Karpas-422 (cell line): ENCODE data around the gene SPATA31E1. TPM values are rescaled to one million over a fixed set of nuclear protein-coding genes. Genes with fewer than 3 reads are reported as not detected.

Source experiments
- DNase-seq: peaks from one replicate; pipeline ENCODE4 v3.0.0-alpha.2; 2015
- H2AFZ ChIP-seq: fragments of 200-600 bp; sonication (generic); 2 replicates; pipeline ENCODE4 v1.6.1; 2014; ENCODE audit warnings: antibody characterized with exemption, low read length, mixed read lengths
- H3K27ac ChIP-seq: fragments of 200-600 bp; sonication (generic); 2 replicates; pipeline ENCODE4 v1.5.1; 2014; ENCODE audit warnings: mild to moderate bottlenecking, low read length, moderate library complexity
- H3K27me3 ChIP-seq: fragments of 200-600 bp; sonication (generic); 2 replicates; pipeline ENCODE4 v1.6.1; 2014; ENCODE audit warnings: low read length, mixed read lengths
- H3K36me3 ChIP-seq: fragments of 200-600 bp; sonication (generic); 2 replicates; pipeline ENCODE4 v1.6.1; 2014; ENCODE audit warnings: low read length, mixed read lengths; ENCODE audit not compliant: insufficient read depth
- H3K4me1 ChIP-seq: fragments of 200-600 bp; sonication (generic); 2 replicates; pipeline ENCODE4 v1.6.1; 2014; ENCODE audit warnings: mild to moderate bottlenecking, low read length, mixed read lengths
- H3K4me2 ChIP-seq: fragments of 200-600 bp; sonication (generic); 2 replicates; pipeline ENCODE4 v1.6.1; 2014; ENCODE audit warnings: low read length, low read depth, mild to moderate bottlenecking; ENCODE audit not compliant: poor library complexity, severe bottlenecking
- H3K4me3 ChIP-seq: fragments of 200-600 bp; sonication (generic); 2 replicates; pipeline ENCODE4 v1.5.1; 2014; ENCODE audit warnings: mild to moderate bottlenecking, antibody characterized with exemption, low read length, mixed read lengths
- H3K79me2 ChIP-seq: fragments of 200-600 bp; sonication (generic); 2 replicates; pipeline ENCODE4 v1.6.1; 2014; ENCODE audit warnings: mild to moderate bottlenecking, low read length, mixed read lengths
- H3K9ac ChIP-seq: fragments of 200-600 bp; sonication (generic); 2 replicates; pipeline ENCODE4 v1.6.0; 2014; ENCODE audit warnings: low read length
- H3K9me2 ChIP-seq: fragments of 200-600 bp; sonication (generic), shearing (Covaris generic); replicated peaks from 2 replicates; pipeline ENCODE4 v1.6.0; 2014; ENCODE audit warnings: mild to moderate bottlenecking, low read length, moderate library complexity; ENCODE audit not compliant: insufficient read depth
- H3K9me3 ChIP-seq: fragments of 300-700, 200-600 bp; sonication (generic); 2 replicates; pipeline ENCODE4 v1.6.1; 2014; ENCODE audit warnings: low read length, mixed read lengths
- H4K20me1 ChIP-seq: fragments of 200-600 bp; sonication (generic); 2 replicates; pipeline ENCODE4 v1.6.1; 2014; ENCODE audit warnings: mild to moderate bottlenecking, antibody characterized with exemption, low read length, low read depth; ENCODE audit not compliant: insufficient read depth
- total RNA-seq: library from RNA; depleted of rRNA; stranded (reverse); fragments of >200 nt; shearing (Covaris generic); gene quantifications from 2 replicates; pipeline ENCODE4 v1.2.3, GENCODE V29; 2014; ENCODE audit warnings: low replicate concordance

The SPATA31E1 gene
- total RNA-seq, 1 experiment from 2014 or later: not detected

- Histone ChIP-seq H3K4me3 (no peak overlapping the region), H3K9ac (no peak overlapping the region), H3K4me1 (no peaks in the 10 kb centered on the region), H3K9me3 (no peaks in the 10 kb centered on the region), H3K36me3 (no peaks in the 10 kb centered on the region), H4K20me1 (no peaks in the 10 kb centered on the region), H3K9me2 (no peaks in the 10 kb centered on the region), H3K27me3 (no peaks in the 10 kb centered on the region), H3K79me2 (no peaks in the 10 kb centered on the region), H2AFZ (no peak overlapping the region), H3K27ac (no peak overlapping the region), H3K4me2 (no peak overlapping the region)
- peak; percentile 5 for DNase-seq
Observed at GRCh38 chr9:87857948-87858335, 24.7 kb upstream of the SPATA31E1 start.

DNA sequence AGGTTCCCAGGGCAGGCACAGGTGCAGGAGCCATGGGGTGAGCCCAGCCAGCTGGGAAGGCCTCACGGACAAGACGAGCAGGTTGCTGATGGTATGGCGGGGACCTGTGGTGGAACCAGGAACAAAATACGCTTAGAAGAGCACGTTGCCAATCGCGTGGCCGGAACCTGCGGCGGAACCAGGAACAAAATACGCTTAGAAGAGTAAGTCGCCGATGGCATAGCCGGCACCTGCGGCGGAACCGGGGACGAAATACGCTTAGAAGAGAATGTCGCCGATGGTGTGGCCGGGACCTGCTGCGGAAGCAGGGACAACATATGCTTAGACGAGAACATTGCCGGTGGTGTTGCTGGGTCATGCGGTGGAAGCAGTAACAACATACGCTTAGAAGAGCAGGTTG is 23.5 kb upstream of the SPATA31E1 start:
- DNase-seq: peak; percentile 2
- Histone ChIP-seq H3K36me3 (no peaks in the 10 kb centered on the region), H3K4me1 (no peaks in the 10 kb centered on the region), H2AFZ (no peak overlapping the region), H3K27me3 (no peaks in the 10 kb centered on the region), H3K9me2 (no peaks in the 10 kb centered on the region), H3K4me2 (no peak overlapping the region), H3K79me2 (no peaks in the 10 kb centered on the region), H3K9me3 (no peaks in the 10 kb centered on the region), H3K4me3 (no peak overlapping the region), H3K9ac (no peak overlapping the region), H3K27ac (no peak overlapping the region), H4K20me1 (no peaks in the 10 kb centered on the region)

DNA sequence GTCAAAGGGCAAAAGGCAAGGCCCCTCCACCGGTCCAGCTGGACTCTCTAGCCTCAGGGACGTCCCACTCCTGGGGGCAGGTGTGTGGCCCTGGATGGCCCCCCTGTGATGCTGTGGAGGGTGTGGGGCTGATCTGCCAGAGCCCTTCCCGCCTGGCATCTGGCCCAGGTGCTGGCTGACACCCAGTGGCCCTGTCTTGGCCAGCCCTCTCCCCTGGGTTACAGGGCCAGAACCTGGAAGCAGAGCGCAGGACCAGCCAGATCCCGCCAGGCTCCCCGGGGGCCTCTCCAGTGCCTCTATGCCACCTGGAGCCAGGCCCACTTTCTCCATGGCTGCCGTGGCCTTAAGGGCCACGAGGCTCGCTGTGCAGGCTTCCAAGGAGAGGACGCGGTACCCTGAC is 22.9 kb upstream of the SPATA31E1 start:
- Histone ChIP-seq H4K20me1 (no peaks in the 10 kb centered on the region), H3K4me1 (no peaks in the 10 kb centered on the region), H3K79me2 (no peaks in the 10 kb centered on the region), H3K36me3 (no peaks in the 10 kb centered on the region), H3K9me3 (no peaks in the 10 kb centered on the region), H3K9me2 (no peaks in the 10 kb centered on the region), H3K27me3 (no peaks in the 10 kb centered on the region), H3K27ac (no peak overlapping the region), H2AFZ (no peak overlapping the region), H3K9ac (no peak overlapping the region), H3K4me3 (no peak overlapping the region), H3K4me2 (no peak overlapping the region)
- peak; percentile 11 for DNase-seq

DNA sequence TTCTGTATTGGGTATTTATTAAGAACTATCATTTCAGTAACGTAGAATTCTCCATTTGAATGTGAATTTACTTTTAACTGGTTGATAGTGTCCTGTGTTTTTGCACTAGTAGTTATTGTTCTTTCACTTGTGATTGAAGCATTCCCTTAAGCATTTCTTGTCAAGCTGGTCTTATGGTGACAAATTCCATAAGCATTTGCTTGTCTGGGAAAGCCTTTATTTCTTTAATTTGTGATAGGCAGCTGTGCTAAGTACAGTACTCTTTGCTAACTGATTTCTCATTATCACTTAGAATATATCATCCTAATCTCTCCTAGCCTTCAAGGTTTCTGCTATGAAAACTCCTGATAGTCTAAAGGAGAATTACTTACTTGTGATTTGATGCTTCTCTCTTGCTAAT is 21.3 kb upstream of the SPATA31E1 start:
- Histone ChIP-seq H3K27ac (no peak overlapping the region), H3K4me1 (no peaks in the 10 kb centered on the region), H3K4me3 (no peak overlapping the region), H3K9me2 (no peaks in the 10 kb centered on the region), H3K79me2 (no peaks in the 10 kb centered on the region), H2AFZ (no peak overlapping the region), H3K9me3 (no peaks in the 10 kb centered on the region), H3K36me3 (no peaks in the 10 kb centered on the region), H3K27me3 (no peaks in the 10 kb centered on the region), H3K9ac (no peak overlapping the region), H4K20me1 (no peaks in the 10 kb centered on the region), H3K4me2 (no peak overlapping the region)
- DNase-seq: peak; percentile 29

DNA sequence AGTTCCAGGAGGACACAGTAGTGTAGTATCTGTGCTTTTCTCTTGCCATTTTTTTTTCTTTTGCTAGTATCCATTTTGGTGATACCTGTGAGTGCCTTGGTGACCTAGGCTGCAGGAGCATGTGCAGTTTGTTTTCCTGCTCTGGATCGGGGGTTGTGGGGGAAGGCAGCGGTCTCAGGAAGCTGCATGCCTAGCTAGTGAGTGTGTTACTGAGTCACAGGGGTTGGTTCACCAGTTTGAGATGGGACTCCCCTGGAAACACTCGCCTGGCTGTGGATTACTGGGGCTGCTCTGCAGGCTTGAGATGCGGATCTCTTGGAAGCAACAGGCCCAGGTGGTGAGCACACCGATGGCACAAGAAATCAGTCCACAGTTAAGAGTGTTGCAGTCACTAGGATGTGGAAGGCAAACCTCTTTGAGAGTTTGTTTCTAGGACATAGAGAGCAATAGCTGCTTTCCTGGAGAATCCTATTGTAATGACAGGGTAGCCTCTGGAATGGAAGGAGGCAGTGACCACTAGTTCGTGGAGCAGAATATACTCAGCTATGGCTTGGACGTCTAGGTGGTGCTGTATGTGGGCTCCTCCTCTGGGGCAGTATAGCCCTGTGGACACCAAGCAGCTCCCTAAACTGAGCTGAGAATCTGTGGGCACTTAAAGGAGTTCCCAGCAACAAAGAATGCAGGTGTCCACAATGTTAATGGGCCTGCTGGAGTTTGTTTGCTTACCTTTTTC is 20.0 kb upstream of the SPATA31E1 start:
- Histone ChIP-seq H4K20me1 (no peaks in the 10 kb centered on the region), H3K4me2 (no peak overlapping the region), H3K9me3 (no peaks in the 10 kb centered on the region), H2AFZ (no peak overlapping the region), H3K79me2 (no peaks in the 10 kb centered on the region), H3K27ac (no peak overlapping the region), H3K4me3 (no peak overlapping the region), H3K36me3 (no peaks in the 10 kb centered on the region), H3K27me3 (no peaks in the 10 kb centered on the region), H3K4me1 (no peaks in the 10 kb centered on the region), H3K9me2 (no peaks in the 10 kb centered on the region), H3K9ac (no peak overlapping the region)
- DNase-seq: peak; percentile 15

DNA sequence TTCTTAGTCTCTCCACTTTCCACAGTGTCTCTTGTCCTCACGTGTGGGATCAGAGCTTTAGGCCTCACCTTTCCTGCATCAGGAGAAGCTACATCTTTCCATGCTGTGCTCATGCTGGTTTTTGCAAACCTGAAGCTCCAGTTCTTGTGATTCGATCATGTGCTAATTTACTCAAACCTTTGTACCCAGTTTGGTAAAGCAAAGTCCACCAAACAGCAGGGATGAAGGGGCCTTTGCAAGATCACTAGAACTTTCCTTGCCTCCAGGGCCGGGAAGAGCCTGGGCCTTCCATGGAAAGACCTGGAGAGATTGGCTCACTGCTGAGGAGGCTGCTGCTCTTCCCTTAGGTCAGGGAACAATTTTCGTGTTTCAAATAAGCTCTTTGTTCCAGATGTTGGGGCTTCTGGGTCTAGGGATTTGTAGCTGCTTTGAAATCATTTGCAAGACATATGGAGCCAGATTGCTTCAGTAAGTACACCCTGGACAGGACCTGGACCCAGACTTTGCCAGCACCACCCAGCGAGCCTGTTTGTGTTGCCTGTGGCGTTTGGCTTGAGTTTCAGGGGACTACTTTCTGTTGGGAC is 18.7 kb upstream of the SPATA31E1 start:
- no peaks in the 10 kb centered on the region for H3K9me3 ChIP-seq
- no peaks in the 10 kb centered on the region for H3K79me2 ChIP-seq
- H3K36me3 ChIP-seq: no peaks in the 10 kb centered on the region
- H3K9ac ChIP-seq: no peak overlapping the region
- H3K4me1 ChIP-seq: no peaks in the 10 kb centered on the region
- H2AFZ ChIP-seq: no peak overlapping the region
- H3K4me3 ChIP-seq: no peak overlapping the region
- no peak overlapping the region for H3K27ac ChIP-seq
- H3K27me3 ChIP-seq: no peaks in the 10 kb centered on the region
- no peaks in the 10 kb centered on the region for H3K9me2 ChIP-seq
- peak; percentile 9 for DNase-seq
- no peak overlapping the region for H3K4me2 ChIP-seq
- H4K20me1 ChIP-seq: no peaks in the 10 kb centered on the region

- H3K27ac ChIP-seq: no peak overlapping the region
- no peaks in the 10 kb centered on the region for H3K9me3 ChIP-seq
- no peaks in the 10 kb centered on the region for H4K20me1 ChIP-seq
- no peak overlapping the region for H3K4me3 ChIP-seq
- H3K36me3 ChIP-seq: no peaks in the 10 kb centered on the region
- H3K27me3 ChIP-seq: no peaks in the 10 kb centered on the region
- no peaks in the 10 kb centered on the region for H3K4me1 ChIP-seq
- H3K9me2 ChIP-seq: no peaks in the 10 kb centered on the region
- no peak overlapping the region for H2AFZ ChIP-seq
- no peaks in the 10 kb centered on the region for H3K79me2 ChIP-seq
- H3K9ac ChIP-seq: no peak overlapping the region
- no peak overlapping the region for H3K4me2 ChIP-seq
- no peak for DNase-seq
Observed at GRCh38 chr9:87864915-87865314, 17.8 kb upstream of the SPATA31E1 start.

DNA sequence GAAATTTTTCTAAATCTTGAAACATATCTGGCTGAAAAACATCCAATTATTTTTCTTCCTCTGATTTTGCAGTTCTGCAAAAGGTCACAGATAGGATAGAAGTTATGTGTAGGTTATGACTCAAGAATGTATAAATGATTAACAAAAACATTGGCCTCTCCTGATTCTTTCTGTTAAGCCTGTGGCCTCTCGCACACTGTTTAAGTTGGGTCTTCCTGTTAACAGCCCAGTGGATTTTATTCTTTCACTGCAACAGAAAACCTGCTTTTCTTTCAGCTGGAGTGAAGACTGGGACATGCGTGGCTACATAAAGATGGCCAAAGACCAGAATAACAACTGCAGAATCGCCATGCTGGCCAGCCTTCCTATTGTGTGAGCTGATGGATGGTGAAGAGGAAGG is 17.1 kb upstream of the SPATA31E1 start:
- DNase-seq: no peak
- H3K27ac ChIP-seq: no peak overlapping the region
- H3K9me3 ChIP-seq: no peaks in the 10 kb centered on the region
- H3K79me2 ChIP-seq: no peaks in the 10 kb centered on the region
- no peak overlapping the region for H2AFZ ChIP-seq
- no peak overlapping the region for H3K9ac ChIP-seq
- no peaks in the 10 kb centered on the region for H3K9me2 ChIP-seq
- no peaks in the 10 kb centered on the region for H3K27me3 ChIP-seq
- H3K4me1 ChIP-seq: no peaks in the 10 kb centered on the region
- H3K36me3 ChIP-seq: no peaks in the 10 kb centered on the region
- H3K4me3 ChIP-seq: no peak overlapping the region
- no peaks in the 10 kb centered on the region for H4K20me1 ChIP-seq
- H3K4me2 ChIP-seq: no peak overlapping the region
